ENCODE data around the gene EFHC1. TPM values are rescaled to one million over a fixed set of nuclear protein-coding genes. Genes with fewer than 3 reads are reported as not detected.

EFHC1 gene
- polyA plus RNA-seq, 2 donors: 8.4 to 14.4 TPM

- Histone ChIP-seq H3K27ac (ENCODE audit: low read depth in 2 of 2, low read length in 1 of 2) (no peak overlapping the region), H3K9me3 (ENCODE audit: control insufficient read depth in 2 of 2, insufficient read depth in 1 of 2, low read depth in 1 of 2, low read length in 1 of 2) (no peaks in the 10 kb centered on the region), H3K36me3 (ENCODE audit: control insufficient read depth in 2 of 2, insufficient read depth in 2 of 2, low read length in 1 of 2) (no peaks in the 10 kb centered on the region), H3K27me3 (ENCODE audit: control insufficient read depth in 1 of 2, insufficient read depth in 2 of 2, low read length in 2 of 2) (no peaks in the 10 kb centered on the region), H3K4me1 (ENCODE audit: control insufficient read depth in 2 of 2, insufficient read depth in 2 of 2, low read length in 1 of 2) (peaks cover 0 to 2% of the 10 kb centered on the region in 2 donors), H3K4me3 (ENCODE audit: low read depth in 1 of 2, low read length in 2 of 2) (no peak overlapping the region)
- 95 to 96% methylated on average over 4 of the region's 4 CpGs for WGBS, 2 donors
Observed at GRCh38 chr6:52474173-52474572, 54.0 kb downstream of the EFHC1 start.

GRCh38 chr6:52475307-52475706, 55.2 kb downstream of the EFHC1 start:
- Histone ChIP-seq H3K4me3 (ENCODE audit: low read depth in 1 of 2, low read length in 2 of 2) (no peak overlapping the region), H3K27ac (ENCODE audit: low read depth in 2 of 2, low read length in 1 of 2) (no peak overlapping the region), H3K4me1 (ENCODE audit: control insufficient read depth in 2 of 2, insufficient read depth in 2 of 2, low read length in 1 of 2) (peaks cover 0 to 2% of the 10 kb centered on the region in 2 donors), H3K9me3 (ENCODE audit: control insufficient read depth in 2 of 2, insufficient read depth in 1 of 2, low read depth in 1 of 2, low read length in 1 of 2) (no peaks in the 10 kb centered on the region), H3K36me3 (ENCODE audit: control insufficient read depth in 2 of 2, insufficient read depth in 2 of 2, low read length in 1 of 2) (no peaks in the 10 kb centered on the region), H3K27me3 (ENCODE audit: control insufficient read depth in 1 of 2, insufficient read depth in 2 of 2, low read length in 2 of 2) (no peaks in the 10 kb centered on the region)
- 68 to 88% methylated on average over 2 of the region's 2 CpGs for WGBS, 2 donors

GRCh38 chr6:52482903-52483670, 62.9 kb downstream of the EFHC1 start:
- no peak overlapping the region for H3K4me3 ChIP-seq (ENCODE audit: low read depth in 1 of 2, low read length in 2 of 2)
- no peaks in the 10 kb centered on the region for H3K36me3 ChIP-seq (ENCODE audit: control insufficient read depth in 2 of 2, insufficient read depth in 2 of 2, low read length in 1 of 2)
- no peaks in the 10 kb centered on the region for H3K9me3 ChIP-seq (ENCODE audit: control insufficient read depth in 2 of 2, insufficient read depth in 1 of 2, low read depth in 1 of 2, low read length in 1 of 2)
- no peaks in the 10 kb centered on the region for H3K27me3 ChIP-seq (ENCODE audit: control insufficient read depth in 1 of 2, insufficient read depth in 2 of 2, low read length in 2 of 2)
- H3K4me1 ChIP-seq (ENCODE audit: control insufficient read depth in 2 of 2, insufficient read depth in 2 of 2, low read length in 1 of 2): no peaks in the 10 kb centered on the region
- WGBS, 2 donors: 81 to 87% methylated on average over 7 of the region's 7 CpGs
- no peak overlapping the region for H3K27ac ChIP-seq (ENCODE audit: low read depth in 2 of 2, low read length in 1 of 2)

- WGBS, 2 donors: 89 to 91% methylated on average over 3 of the region's 3 CpGs
- no peaks in the 10 kb centered on the region for H3K9me3 ChIP-seq (ENCODE audit: control insufficient read depth in 2 of 2, insufficient read depth in 1 of 2, low read depth in 1 of 2, low read length in 1 of 2)
- H3K27ac ChIP-seq (ENCODE audit: low read depth in 2 of 2, low read length in 1 of 2): no peak overlapping the region
- H3K36me3 ChIP-seq (ENCODE audit: control insufficient read depth in 2 of 2, insufficient read depth in 2 of 2, low read length in 1 of 2): no peaks in the 10 kb centered on the region
- H3K4me1 ChIP-seq (ENCODE audit: control insufficient read depth in 2 of 2, insufficient read depth in 2 of 2, low read length in 1 of 2): no peaks in the 10 kb centered on the region
- H3K4me3 ChIP-seq (ENCODE audit: low read depth in 1 of 2, low read length in 2 of 2): no peak overlapping the region
- no peaks in the 10 kb centered on the region for H3K27me3 ChIP-seq (ENCODE audit: control insufficient read depth in 1 of 2, insufficient read depth in 2 of 2, low read length in 2 of 2)
Observed at GRCh38 chr6:52483671-52484003, 63.5 kb downstream of the EFHC1 start.

GRCh38 chr6:52489881-52490280, 69.7 kb downstream of the EFHC1 start:
- Histone ChIP-seq H3K36me3 (ENCODE audit: control insufficient read depth in 2 of 2, insufficient read depth in 2 of 2, low read length in 1 of 2) (no peaks in the 10 kb centered on the region), H3K4me3 (ENCODE audit: low read depth in 1 of 2, low read length in 2 of 2) (no peak overlapping the region), H3K27ac (ENCODE audit: low read depth in 2 of 2, low read length in 1 of 2) (no peak overlapping the region), H3K4me1 (ENCODE audit: control insufficient read depth in 2 of 2, insufficient read depth in 2 of 2, low read length in 1 of 2) (no peaks in the 10 kb centered on the region), H3K27me3 (ENCODE audit: control insufficient read depth in 1 of 2, insufficient read depth in 2 of 2, low read length in 2 of 2) (no peaks in the 10 kb centered on the region), H3K9me3 (ENCODE audit: control insufficient read depth in 2 of 2, insufficient read depth in 1 of 2, low read depth in 1 of 2, low read length in 1 of 2) (no peaks in the 10 kb centered on the region)
- 73 to 76% methylated on average over 5 of the region's 5 CpGs for WGBS, 2 donors

GRCh38 chr6:52491203-52492069, 71.3 kb downstream of the EFHC1 start:
- Histone ChIP-seq H3K4me3 (ENCODE audit: low read depth in 1 of 2, low read length in 2 of 2) (no peak overlapping the region), H3K27ac (ENCODE audit: low read depth in 2 of 2, low read length in 1 of 2) (no peak overlapping the region), H3K4me1 (ENCODE audit: control insufficient read depth in 2 of 2, insufficient read depth in 2 of 2, low read length in 1 of 2) (no peaks in the 10 kb centered on the region), H3K27me3 (ENCODE audit: control insufficient read depth in 1 of 2, insufficient read depth in 2 of 2, low read length in 2 of 2) (no peaks in the 10 kb centered on the region), H3K36me3 (ENCODE audit: control insufficient read depth in 2 of 2, insufficient read depth in 2 of 2, low read length in 1 of 2) (no peaks in the 10 kb centered on the region), H3K9me3 (ENCODE audit: control insufficient read depth in 2 of 2, insufficient read depth in 1 of 2, low read depth in 1 of 2, low read length in 1 of 2) (no peaks in the 10 kb centered on the region)
- WGBS, 2 donors: 79 to 82% methylated on average over 14 of the region's 14 CpGs

- H3K36me3 ChIP-seq (ENCODE audit: control insufficient read depth in 2 of 2, insufficient read depth in 2 of 2, low read length in 1 of 2): no peaks in the 10 kb centered on the region
Observed at GRCh38 chr6:52493669-52494068, 73.5 kb downstream of the EFHC1 start.

GRCh38 chr6:52494298-52495072, 74.3 kb downstream of the EFHC1 start:
- 95 to 97% methylated on average over 7 of the region's 7 CpGs for WGBS, 2 donors
- no peaks in the 10 kb centered on the region for H3K27me3 ChIP-seq (ENCODE audit: control insufficient read depth in 1 of 2, insufficient read depth in 2 of 2, low read length in 2 of 2)
- no peaks in the 10 kb centered on the region for H3K4me1 ChIP-seq (ENCODE audit: control insufficient read depth in 2 of 2, insufficient read depth in 2 of 2, low read length in 1 of 2)
- H3K36me3 ChIP-seq (ENCODE audit: control insufficient read depth in 2 of 2, insufficient read depth in 2 of 2, low read length in 1 of 2): no peaks in the 10 kb centered on the region
- no peak overlapping the region for H3K27ac ChIP-seq (ENCODE audit: low read depth in 2 of 2, low read length in 1 of 2)
- H3K4me3 ChIP-seq (ENCODE audit: low read depth in 1 of 2, low read length in 2 of 2): no peak overlapping the region
- H3K9me3 ChIP-seq (ENCODE audit: control insufficient read depth in 2 of 2, insufficient read depth in 1 of 2, low read depth in 1 of 2, low read length in 1 of 2): no peaks in the 10 kb centered on the region

More at GRCh38 chr6:52493669-52494068, 73.5 kb downstream of the EFHC1 start:
- 67 to 70% methylated on average over 3 of the region's 3 CpGs for WGBS, 2 donors
- Histone ChIP-seq H3K4me3 (ENCODE audit: low read depth in 1 of 2, low read length in 2 of 2) (no peak overlapping the region), H3K4me1 (ENCODE audit: control insufficient read depth in 2 of 2, insufficient read depth in 2 of 2, low read length in 1 of 2) (no peaks in the 10 kb centered on the region), H3K27me3 (ENCODE audit: control insufficient read depth in 1 of 2, insufficient read depth in 2 of 2, low read length in 2 of 2) (no peaks in the 10 kb centered on the region), H3K9me3 (ENCODE audit: control insufficient read depth in 2 of 2, insufficient read depth in 1 of 2, low read depth in 1 of 2, low read length in 1 of 2) (no peaks in the 10 kb centered on the region), H3K27ac (ENCODE audit: low read depth in 2 of 2, low read length in 1 of 2) (no peak overlapping the region)

- Histone ChIP-seq H3K27me3 (ENCODE audit: control insufficient read depth in 1 of 2, insufficient read depth in 2 of 2, low read length in 2 of 2) (peaks cover 0 to 3% of the 10 kb centered on the region in 2 donors), H3K4me3 (ENCODE audit: low read depth in 1 of 2, low read length in 2 of 2) (no peak overlapping the region), H3K36me3 (ENCODE audit: control insufficient read depth in 2 of 2, insufficient read depth in 2 of 2, low read length in 1 of 2) (peaks cover 0 to 2% of the 10 kb centered on the region in 2 donors), H3K27ac (ENCODE audit: low read depth in 2 of 2, low read length in 1 of 2) (no peak overlapping the region), H3K9me3 (ENCODE audit: control insufficient read depth in 2 of 2, insufficient read depth in 1 of 2, low read depth in 1 of 2, low read length in 1 of 2) (no peaks in the 10 kb centered on the region), H3K4me1 (ENCODE audit: control insufficient read depth in 2 of 2, insufficient read depth in 2 of 2, low read length in 1 of 2) (no peaks in the 10 kb centered on the region)
- 68 to 71% methylated on average over 3 of the region's 3 CpGs for WGBS, 2 donors
Observed at GRCh38 chr6:52495922-52496321, 75.8 kb downstream of the EFHC1 start.

Measured in esophagus (tissue), 2 donors.